ENCODE results near the gene SLC25A21.

SLC25A21 gene

GRCh38 chr14:36653962-36654793, 518.2 kb downstream of the SLC25A21 start:
- no peak for DNase-seq

- DNase-seq, result no peak
Observed at GRCh38 chr14:36653413-36653812, 519.0 kb downstream of the SLC25A21 start.

GRCh38 chr14:36652542-36653201, 519.7 kb downstream of the SLC25A21 start:
- no peak for DNase-seq

- no peak for DNase-seq
Observed at GRCh38 chr14:36649872-36650650, 522.3 kb downstream of the SLC25A21 start.

GRCh38 chr14:36647824-36648753, 524.3 kb downstream of the SLC25A21 start:
- no peak for DNase-seq

GRCh38 chr14:36647417-36647823, 525.0 kb downstream of the SLC25A21 start:
- no peak for DNase-seq

GRCh38 chr14:36646664-36647416, 525.6 kb downstream of the SLC25A21 start:
- no peak for DNase-seq

GRCh38 chr14:36633580-36633979, 538.8 kb downstream of the SLC25A21 start:
- no peak for DNase-seq

Measured in amygdala (tissue), 56 donors.